Upper lobe of right lung (tissue), 1 donor: ENCODE measurements around the gene BMPER. TPM values are rescaled to one million over a fixed set of nuclear protein-coding genes. Genes with fewer than 3 reads are reported as not detected.

Source experiments
- ATAC-seq: fragments of 200-7000 bp; cut with Tn5 transposase; one replicate; pipeline ENCODE4 v1.9.1; 2020; ENCODE audit warnings: mild to moderate bottlenecking, moderate library complexity
- DNase-seq: peaks from one replicate; pipeline ENCODE4 v3.0.0-alpha.2; 2020
- H3K27ac ChIP-seq: fragments of 200-600 bp; one replicate; pipeline ENCODE4 v1.8.0; 2022
- H3K27me3 ChIP-seq: fragments of 200-600 bp; one replicate; pipeline ENCODE4 v1.8.0; 2022; ENCODE audit warnings: mild to moderate bottlenecking
- H3K36me3 ChIP-seq: fragments of 200-600 bp; one replicate; pipeline ENCODE4 v1.8.0; 2022
- H3K4me1 ChIP-seq: fragments of 200-600 bp; one replicate; pipeline ENCODE4 v1.8.0; 2022
- H3K4me3 ChIP-seq: fragments of 200-600 bp; one replicate; pipeline ENCODE4 v1.8.0; 2022; ENCODE audit warnings: mild to moderate bottlenecking
- H3K9me3 ChIP-seq: fragments of 200-600 bp; one replicate; pipeline ENCODE4 v1.8.0; 2022
- CTCF ChIP-seq: fragments of 200-600 bp; IDR thresholded peaks from one replicate; pipeline ENCODE4 v1.8.0; 2022; ENCODE audit warnings: antibody characterized with exemption
- intact Hi-C: fragments of 100-400 bp; cut with DNase I; formaldehyde crosslinking; loops from one replicate; pipeline ENCODE4 v1.11.0; 2022
- total RNA-seq: library from RNA; stranded (reverse); fragmentation: NEBNext Ultra II Directional; extraction: Animal tissue kit (Norgen Biotek cat#: 25700); gene quantifications from one replicate; pipeline ENCODE4 v1.2.1, GENCODE V29; 2021
- donor health status: DM: no; HTN: yes; CAD: no; lungs with severe emphysema.

The BMPER gene
- total RNA-seq, 1 donor from 2014 or later: 10.0 TPM

GRCh38 chr7:34074421-34074820, 169.1 kb downstream of the BMPER start:
- ATAC-seq (no peak), DNase-seq (no peak)
- H3K27ac ChIP-seq: no peak overlapping the region
- intact Hi-C loops: no loop called here
- no peaks in the 10 kb centered on the region for H3K27me3 ChIP-seq
- no peaks in the 10 kb centered on the region for H3K9me3 ChIP-seq
- no peak overlapping the region for H3K4me3 ChIP-seq
- no peak for TF ChIP-seq CTCF
- H3K36me3 ChIP-seq: no peaks in the 10 kb centered on the region
- H3K4me1 ChIP-seq: peaks cover 9% of the 10 kb centered on the region

GRCh38 chr7:34075523-34076370, 170.4 kb downstream of the BMPER start:
- no peak overlapping the region for H3K4me3 ChIP-seq
- H3K36me3 ChIP-seq: no peaks in the 10 kb centered on the region
- intact Hi-C loops: no loop called here
- peaks cover 5% of the 10 kb centered on the region for H3K4me1 ChIP-seq
- no peak for ATAC-seq
- no peak for TF ChIP-seq CTCF
- no peak overlapping the region for H3K27ac ChIP-seq
- no peaks in the 10 kb centered on the region for H3K9me3 ChIP-seq
- H3K27me3 ChIP-seq: no peaks in the 10 kb centered on the region
- DNase-seq: no peak

DNA sequence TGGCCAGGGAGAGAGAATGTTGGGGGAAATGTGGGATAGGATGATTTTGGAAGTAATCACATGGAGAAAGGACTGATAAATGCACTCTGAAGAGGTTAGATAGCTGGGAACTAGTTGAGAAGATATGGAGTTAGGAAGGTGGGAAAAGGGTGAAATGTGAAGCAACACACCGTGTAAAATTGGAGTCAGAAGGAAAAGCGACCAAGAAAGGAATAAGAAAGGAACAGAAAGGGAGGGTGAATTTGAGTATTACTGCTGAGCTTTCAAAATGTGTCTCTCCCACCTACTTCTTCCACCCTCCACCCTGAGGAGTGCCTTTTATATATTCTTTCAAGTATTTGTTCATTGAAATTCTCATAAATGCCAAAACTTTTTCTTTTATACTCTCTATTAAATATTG, 171.8 kb downstream of the BMPER start:
- H3K36me3 ChIP-seq: no peaks in the 10 kb centered on the region
- no peak for DNase-seq
- H3K4me1 ChIP-seq: no peaks in the 10 kb centered on the region
- no peak for ATAC-seq
- no peak overlapping the region for H3K4me3 ChIP-seq
- intact Hi-C loops: no loop called here
- TF ChIP-seq CTCF: no peak
- no peaks in the 10 kb centered on the region for H3K9me3 ChIP-seq
- H3K27ac ChIP-seq: no peak overlapping the region
- no peaks in the 10 kb centered on the region for H3K27me3 ChIP-seq

DNA sequence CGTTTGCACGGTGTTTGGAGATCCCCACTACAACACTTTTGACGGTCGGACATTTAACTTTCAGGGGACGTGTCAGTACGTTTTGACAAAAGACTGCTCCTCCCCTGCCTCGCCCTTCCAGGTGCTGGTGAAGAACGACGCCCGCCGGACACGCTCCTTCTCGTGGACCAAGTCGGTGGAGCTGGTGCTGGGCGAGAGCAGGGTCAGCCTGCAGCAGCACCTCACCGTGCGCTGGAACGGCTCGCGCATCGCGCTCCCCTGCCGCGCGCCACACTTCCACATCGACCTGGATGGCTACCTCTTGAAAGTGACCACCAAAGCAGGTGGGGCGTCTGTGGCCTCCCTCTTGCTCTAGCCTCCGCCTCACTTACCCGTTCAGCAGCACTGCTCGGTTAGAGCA, 173.5 kb downstream of the BMPER start:
- Histone ChIP-seq H3K9me3 (no peaks in the 10 kb centered on the region), H3K27me3 (no peaks in the 10 kb centered on the region), H3K4me1 (no peaks in the 10 kb centered on the region), H3K4me3 (no peak overlapping the region), H3K36me3 (no peaks in the 10 kb centered on the region), H3K27ac (no peak overlapping the region)
- DNase-seq (peak; percentile 49), ATAC-seq (peak; percentile 48)
- intact Hi-C loops: no loop called here
- no peak for TF ChIP-seq CTCF

GRCh38 chr7:34080513-34080912, 175.2 kb downstream of the BMPER start:
- no peaks in the 10 kb centered on the region for H3K36me3 ChIP-seq
- H3K4me1 ChIP-seq: no peaks in the 10 kb centered on the region
- intact Hi-C loops: no loop called here
- no peak for ATAC-seq
- no peak for DNase-seq
- no peaks in the 10 kb centered on the region for H3K9me3 ChIP-seq
- no peak overlapping the region for H3K4me3 ChIP-seq
- H3K27ac ChIP-seq: no peak overlapping the region
- no peak for TF ChIP-seq CTCF
- H3K27me3 ChIP-seq: no peaks in the 10 kb centered on the region

GRCh38 chr7:34081935-34082334, 176.6 kb downstream of the BMPER start:
- TF ChIP-seq CTCF: no peak
- no peaks in the 10 kb centered on the region for H3K4me1 ChIP-seq
- ATAC-seq (no peak), DNase-seq (no peak)
- H3K4me3 ChIP-seq: no peak overlapping the region
- H3K27ac ChIP-seq: no peak overlapping the region
- H3K27me3 ChIP-seq: no peaks in the 10 kb centered on the region
- intact Hi-C loops: no loop called here
- no peaks in the 10 kb centered on the region for H3K36me3 ChIP-seq
- H3K9me3 ChIP-seq: no peaks in the 10 kb centered on the region
